A549 (cell line): ENCODE data around the gene ANKRD62. TPM values are rescaled to one million over a fixed set of nuclear protein-coding genes. Genes with fewer than 3 reads are reported as not detected.

Source experiments
- ATAC-seq, 2 experiments: fragments of 200-7000 bp in 1 of 2; fragments of >200 bp in 1 of 2; cut with Nextera tagmentation in 1 of 2; cut with Tn5 transposase in 1 of 2; 3 replicates each; pipeline versions ENCODE4 v1.8.0 to v1.9.1; 2018 to 2020; ENCODE audit warnings: mild to moderate bottlenecking in 1 of 2, moderate library complexity in 1 of 2
- CTCF ChIA-PET: fragments of 300-600 bp; sonication (Branson Sonifier 250); formaldehyde crosslinking; extraction: SDS; loops from one replicate; lab custom pipeline; 2021; ENCODE audit warnings: antibody characterized with exemption, inconsistent platforms; lab: Yijun Ruan, JAX
- POLR2A ChIA-PET: fragments of 350-600 bp; formaldehyde crosslinking; extraction: SDS; loops from one replicate; lab custom pipeline; 2021; ENCODE audit warnings: antibody characterized with exemption, inconsistent platforms; lab: Yijun Ruan, JAX
- DNase-seq, 2 experiments: peaks; one replicate each; pipeline versions ENCODE4 v3.0.0 to v3.0.0-alpha.2; 2011 to 2016; ENCODE audit warnings: low read depth in 1 of 2, low spot score in 1 of 2
- FAIRE-seq: peaks from 2 replicates; lab custom pipeline; 2011; peaks lifted over from hg19 to GRCh38; lab: Jason Lieb, UNC
- H3K27ac ChIP-seq, 2 experiments: fragments of >200 bp; sonication (Bioruptor Twin); formaldehyde crosslinking; 3 replicates each; pipeline ENCODE4 v1.5.1; 2016 to 2017
- H3K4me1 ChIP-seq: fragments of >200 bp; sonication (Bioruptor Twin); formaldehyde crosslinking; 3 replicates; pipeline ENCODE4 v1.6.1; 2016
- H3K4me2 ChIP-seq: fragments of >200 bp; sonication (Bioruptor Twin); formaldehyde crosslinking; 3 replicates; pipeline ENCODE4 v1.6.1; 2016
- H3K4me3 ChIP-seq: fragments of >200 bp; sonication (Bioruptor Twin); formaldehyde crosslinking; 3 replicates; pipeline ENCODE4 v1.5.1; 2016
- H3K9me3 ChIP-seq: fragments of >200 bp; sonication (Bioruptor Twin); formaldehyde crosslinking; 3 replicates; pipeline ENCODE4 v1.6.1; 2016
- BHLHE40 ChIP-seq: IDR thresholded peaks from 2 replicates; pipeline ENCODE4 v1.6.1; 2012; ENCODE audit warnings: low read depth, low read length, inconsistent platforms
- CBX2 ChIP-seq: fragments of 200-600 bp; sonication (generic); IDR thresholded peaks from 2 replicates; pipeline ENCODE4 v1.6.1; 2016; ENCODE audit warnings: low read depth, mild to moderate bottlenecking, borderline replicate concordance
- CBX8 ChIP-seq: fragments of 200-600 bp; sonication (generic); IDR thresholded peaks from 2 replicates; pipeline ENCODE4 v1.6.1; 2016
- CHD2 ChIP-seq: fragments of 150-350 bp; IDR thresholded peaks from 2 replicates; pipeline ENCODE4 v1.6.1; 2014; ENCODE audit warnings: low read length; ENCODE audit not compliant: partially characterized antibody
- EHMT2 ChIP-seq: fragments of 200-600 bp; sonication (generic); IDR thresholded peaks from 2 replicates; pipeline ENCODE4 v1.6.1; 2016; ENCODE audit warnings: antibody characterized with exemption, low read depth, mild to moderate bottlenecking, moderate library complexity
- GATA3 ChIP-seq: IDR thresholded peaks from 2 replicates; pipeline ENCODE4 v1.6.1; 2012; ENCODE audit warnings: borderline replicate concordance
- HEYL ChIP-seq: fragments of 250-450 bp; sonication (Bioruptor Pico); IDR thresholded peaks from 2 replicates; pipeline ENCODE4 v1.8.0; 2021; ENCODE audit warnings: mild to moderate bottlenecking, moderate library complexity
- HOXB13 ChIP-seq: fragments of 250-450 bp; sonication (Bioruptor Pico); IDR thresholded peaks from 2 replicates; pipeline ENCODE4 v1.5.0; 2020; ENCODE audit warnings: low read depth, mild to moderate bottlenecking, moderate library complexity
- HOXB5 ChIP-seq: fragments of 250-450 bp; sonication (Bioruptor Pico); IDR thresholded peaks from 2 replicates; pipeline ENCODE4 v1.5.0; 2020; ENCODE audit warnings: mild to moderate bottlenecking, moderate library complexity
- KDM5A ChIP-seq: fragments of 200-600 bp; sonication (generic); IDR thresholded peaks from 2 replicates; pipeline ENCODE4 v1.6.1; 2016; ENCODE audit warnings: antibody characterized with exemption, mild to moderate bottlenecking
- MAFK ChIP-seq: fragments of 450-650 bp; IDR thresholded peaks from 2 replicates; pipeline ENCODE4 v1.6.1; 2014; ENCODE audit not compliant: partially characterized antibody
- NFE2L2 ChIP-seq: fragments of 150-350 bp; conservative IDR thresholded peaks from 2 replicates; pipeline ENCODE4 v1.6.1; 2014; ENCODE audit warnings: low read length
- NPAS2 ChIP-seq: fragments of 250-450 bp; sonication (Bioruptor Pico); IDR thresholded peaks from 2 replicates; pipeline ENCODE4 v1.8.0; 2022; ENCODE audit warnings: mild to moderate bottlenecking, moderate library complexity, borderline replicate concordance
- POLR2AphosphoS2 ChIP-seq: conservative IDR thresholded peaks from 2 replicates; pipeline ENCODE4 v1.6.1; 2012; ENCODE audit warnings: low read length, improper control_type of control experiment, inconsistent platforms
- RCOR1 ChIP-seq: fragments of 150-350 bp; IDR thresholded peaks from 2 replicates; pipeline ENCODE4 v1.6.1; 2014; ENCODE audit warnings: antibody characterized with exemption, low read length, low read depth
- RFX5 ChIP-seq: fragments of 450-650 bp; IDR thresholded peaks from 2 replicates; pipeline ENCODE4 v1.7.1; 2014; ENCODE audit warnings: antibody characterized with exemption, mild to moderate bottlenecking, moderate library complexity
- SMC3 ChIP-seq: fragments of >200 bp; sonication (Bioruptor Twin); formaldehyde crosslinking; IDR thresholded peaks from 3 replicates; pipeline ENCODE4 v1.6.1; 2018; ENCODE audit warnings: inconsistent platforms
- ZNF302 ChIP-seq: fragments of 250-450 bp; sonication (Bioruptor Pico); IDR thresholded peaks from 2 replicates; pipeline ENCODE4 v1.9.0; 2021; ENCODE audit warnings: inconsistent platforms, mild to moderate bottlenecking, moderate library complexity
- WGBS: methylation state at CpG from one replicate; pipeline ENCODE4 v1.1.6; 2017; ENCODE audit errors: missing lambda C conversion rate; 5-methylcytosine and 5-hydroxymethylcytosine counted together
- polyA plus RNA-seq, 4 experiments: library from polyadenylated mRNA; depleted of rRNA in 3 of 4; stranded (reverse); fragments of >200 nt; fragmentation: RNase III in 1 of 4; extraction: RNeasy Plus Mini Kit Qiagen cat#74134 plus additional on column Dnase treatment in 1 of 4; gene quantifications; 2 replicates in 3 of 4; 3 replicates in 1 of 4; pipeline ENCODE4 v1.2.3, GENCODE V29; 2011 to 2017
- TF ChIP-seq, protein P1 (sequence below): IDR thresholded peaks from 2 replicates; pipeline ENCODE4 v1.6.1; 2012
- TF ChIP-seq, protein P2 (sequence below): fragments of 450-650 bp; IDR thresholded peaks from 2 replicates; pipeline ENCODE4 v1.6.1; 2014; ENCODE audit warnings: antibody characterized with exemption
- TF ChIP-seq, protein P3 (sequence below): fragments of 200-600 bp; sonication (generic); IDR thresholded peaks from 2 replicates; pipeline ENCODE4 v1.6.1; 2016; ENCODE audit warnings: antibody characterized with exemption, mild to moderate bottlenecking, moderate library complexity

ANKRD62 gene
- polyA plus RNA-seq, 2 of the 4 experiments (the other 2 are of a cell fraction), result not detected

DNA sequence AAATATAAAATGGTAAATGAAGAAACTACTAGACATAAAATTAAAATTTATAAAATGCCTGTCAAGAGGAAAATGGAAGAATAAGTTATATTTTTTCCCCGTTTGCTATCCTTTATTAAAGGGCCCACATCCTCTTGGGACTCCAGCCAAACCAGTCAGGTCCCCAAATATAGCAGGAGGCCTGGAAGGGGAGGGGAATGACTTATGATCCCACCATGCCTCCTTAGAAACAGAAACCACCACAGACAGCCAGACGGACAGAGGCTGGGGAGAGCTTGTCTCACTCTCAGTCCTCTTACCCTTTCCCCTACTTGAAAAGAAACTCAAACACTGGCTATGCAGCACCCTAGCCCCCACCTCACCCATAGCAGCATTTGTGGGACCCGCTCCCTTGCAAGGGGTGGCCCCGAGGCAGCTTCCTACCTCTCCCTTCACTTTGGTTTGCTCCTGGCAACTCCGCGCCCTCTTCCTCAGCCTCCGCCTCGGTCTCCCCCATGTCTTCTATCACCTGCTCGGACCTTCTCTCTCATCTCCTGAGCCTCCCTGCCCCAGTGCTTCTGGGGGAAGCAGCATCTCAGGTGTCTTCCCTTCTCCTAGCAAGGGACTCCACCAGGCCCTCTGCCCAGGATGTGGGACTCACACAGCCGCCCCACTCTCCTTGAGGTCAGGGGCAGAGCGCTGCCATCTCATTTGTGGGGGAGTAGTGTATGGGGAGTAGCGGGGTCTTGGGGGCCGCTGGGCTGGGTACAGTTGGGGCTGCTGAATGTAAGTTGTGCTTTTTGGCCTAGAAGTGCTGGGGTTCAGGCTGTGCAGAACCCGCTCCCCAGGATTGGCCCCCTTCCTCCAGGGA lies 37.4 kb upstream of the ANKRD62 start:
- FAIRE-seq, result no peak

DNA sequence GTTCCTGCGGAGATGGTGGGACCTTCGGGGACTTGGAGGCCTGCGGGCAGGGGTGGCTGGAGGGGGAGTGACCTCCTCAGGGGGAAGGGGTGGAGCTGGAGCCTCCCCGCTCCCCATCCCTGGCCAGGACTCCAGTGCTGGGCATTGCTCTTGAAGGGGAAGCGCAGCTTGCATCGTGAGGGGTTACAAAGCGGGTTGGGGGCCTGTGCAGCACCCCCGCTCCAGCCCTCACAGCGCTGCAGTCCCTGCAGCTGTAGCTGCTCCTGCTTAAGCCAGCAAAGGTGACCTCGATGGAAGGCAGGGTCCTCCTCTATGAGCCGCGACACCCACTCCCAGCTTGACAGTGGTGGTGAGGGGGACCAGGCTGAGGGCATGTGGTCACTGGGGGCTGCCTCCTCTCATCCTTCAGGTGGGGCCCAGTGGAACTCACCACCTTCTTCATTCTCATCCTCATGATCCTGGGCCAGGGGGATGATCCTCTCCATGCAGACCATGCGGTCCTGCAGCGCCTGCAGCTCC lies 36.7 kb upstream of the ANKRD62 start:
- H3K4me1 ChIP-seq, result 0 out of 3 replicates have a peak, but pooled peaks cover 3% of the 10 kb centered on the region
- no peak overlapping the region for H3K4me3 ChIP-seq
- no peaks in the 10 kb centered on the region for H3K9me3 ChIP-seq
- POLR2A ChIA-PET, result no interaction called here
- no peak for DNase-seq
- FAIRE-seq, result no peak
- ATAC-seq, result no peak
- 50% methylated on average over 2 of the region's 14 CpGs for WGBS
- no peak overlapping the region for H3K4me2 ChIP-seq
- no peak overlapping the region for H3K27ac ChIP-seq
- TF ChIP-seq, protein P1, sequence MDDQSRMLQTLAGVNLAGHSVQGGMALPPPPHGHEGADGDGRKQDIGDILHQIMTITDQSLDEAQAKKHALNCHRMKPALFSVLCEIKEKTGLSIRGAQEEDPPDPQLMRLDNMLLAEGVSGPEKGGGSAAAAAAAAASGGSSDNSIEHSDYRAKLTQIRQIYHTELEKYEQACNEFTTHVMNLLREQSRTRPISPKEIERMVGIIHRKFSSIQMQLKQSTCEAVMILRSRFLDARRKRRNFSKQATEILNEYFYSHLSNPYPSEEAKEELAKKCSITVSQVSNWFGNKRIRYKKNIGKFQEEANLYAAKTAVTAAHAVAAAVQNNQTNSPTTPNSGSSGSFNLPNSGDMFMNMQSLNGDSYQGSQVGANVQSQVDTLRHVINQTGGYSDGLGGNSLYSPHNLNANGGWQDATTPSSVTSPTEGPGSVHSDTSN, result no peak
- TF ChIP-seq GATA3 (no peak), NFE2L2 (no peak), KDM5A (no peak), POLR2AphosphoS2 (no peak), EHMT2 (no peak), HEYL (CRISPR knock-in tag) (no peak), RFX5 (no peak), HOXB13 (no peak), BHLHE40 (no peak), CHD2 (no peak), SMC3 (no peak), MAFK (no peak)
- TF ChIP-seq, all 56 proteins: peak for 0
- CTCF ChIA-PET, result interaction anchor here (0.8 kb wide), 1 partner anchor 18 kb away, joined by 3 read pairs; no protein-coding TSS in a partner anchor

More for the DNA sequence above, 37.4 kb upstream of the ANKRD62 start:
- no peak for TF ChIP-seq CBX2
- no peak for TF ChIP-seq HEYL (CRISPR knock-in tag)
- TF ChIP-seq CHD2, result no peak
- no peak for TF ChIP-seq CBX8
- no peak for TF ChIP-seq ZNF302 (CRISPR knock-in tag)
- no peak for TF ChIP-seq POLR2AphosphoS2
- TF ChIP-seq, protein P2, sequence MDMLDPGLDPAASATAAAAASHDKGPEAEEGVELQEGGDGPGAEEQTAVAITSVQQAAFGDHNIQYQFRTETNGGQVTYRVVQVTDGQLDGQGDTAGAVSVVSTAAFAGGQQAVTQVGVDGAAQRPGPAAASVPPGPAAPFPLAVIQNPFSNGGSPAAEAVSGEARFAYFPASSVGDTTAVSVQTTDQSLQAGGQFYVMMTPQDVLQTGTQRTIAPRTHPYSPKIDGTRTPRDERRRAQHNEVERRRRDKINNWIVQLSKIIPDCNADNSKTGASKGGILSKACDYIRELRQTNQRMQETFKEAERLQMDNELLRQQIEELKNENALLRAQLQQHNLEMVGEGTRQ, result no peak
- TF ChIP-seq NPAS2 (CRISPR knock-in tag), result no peak
- no peak for TF ChIP-seq RCOR1
- TF ChIP-seq, protein P3, sequence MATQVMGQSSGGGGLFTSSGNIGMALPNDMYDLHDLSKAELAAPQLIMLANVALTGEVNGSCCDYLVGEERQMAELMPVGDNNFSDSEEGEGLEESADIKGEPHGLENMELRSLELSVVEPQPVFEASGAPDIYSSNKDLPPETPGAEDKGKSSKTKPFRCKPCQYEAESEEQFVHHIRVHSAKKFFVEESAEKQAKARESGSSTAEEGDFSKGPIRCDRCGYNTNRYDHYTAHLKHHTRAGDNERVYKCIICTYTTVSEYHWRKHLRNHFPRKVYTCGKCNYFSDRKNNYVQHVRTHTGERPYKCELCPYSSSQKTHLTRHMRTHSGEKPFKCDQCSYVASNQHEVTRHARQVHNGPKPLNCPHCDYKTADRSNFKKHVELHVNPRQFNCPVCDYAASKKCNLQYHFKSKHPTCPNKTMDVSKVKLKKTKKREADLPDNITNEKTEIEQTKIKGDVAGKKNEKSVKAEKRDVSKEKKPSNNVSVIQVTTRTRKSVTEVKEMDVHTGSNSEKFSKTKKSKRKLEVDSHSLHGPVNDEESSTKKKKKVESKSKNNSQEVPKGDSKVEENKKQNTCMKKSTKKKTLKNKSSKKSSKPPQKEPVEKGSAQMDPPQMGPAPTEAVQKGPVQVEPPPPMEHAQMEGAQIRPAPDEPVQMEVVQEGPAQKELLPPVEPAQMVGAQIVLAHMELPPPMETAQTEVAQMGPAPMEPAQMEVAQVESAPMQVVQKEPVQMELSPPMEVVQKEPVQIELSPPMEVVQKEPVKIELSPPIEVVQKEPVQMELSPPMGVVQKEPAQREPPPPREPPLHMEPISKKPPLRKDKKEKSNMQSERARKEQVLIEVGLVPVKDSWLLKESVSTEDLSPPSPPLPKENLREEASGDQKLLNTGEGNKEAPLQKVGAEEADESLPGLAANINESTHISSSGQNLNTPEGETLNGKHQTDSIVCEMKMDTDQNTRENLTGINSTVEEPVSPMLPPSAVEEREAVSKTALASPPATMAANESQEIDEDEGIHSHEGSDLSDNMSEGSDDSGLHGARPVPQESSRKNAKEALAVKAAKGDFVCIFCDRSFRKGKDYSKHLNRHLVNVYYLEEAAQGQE, result no peak
- TF ChIP-seq HOXB5 (CRISPR knock-in tag), result no peak
- 67% methylated on average over 13 of the region's 14 CpGs for WGBS
- ChIA-PET POLR2A (no interaction called here), CTCF (no interaction called here)
- Histone ChIP-seq H3K4me1 (0 out of 3 replicates have a peak, but pooled peaks cover 3% of the 10 kb centered on the region), H3K9me3 (no peaks in the 10 kb centered on the region), H3K4me2 (no peak overlapping the region), H3K27ac (no peak overlapping the region), H3K4me3 (no peak overlapping the region)
- ATAC-seq (no peak), DNase-seq (no peak)
